Measurements from ENCODE around the gene ZFHX2.

The ZFHX2 gene

DNA sequence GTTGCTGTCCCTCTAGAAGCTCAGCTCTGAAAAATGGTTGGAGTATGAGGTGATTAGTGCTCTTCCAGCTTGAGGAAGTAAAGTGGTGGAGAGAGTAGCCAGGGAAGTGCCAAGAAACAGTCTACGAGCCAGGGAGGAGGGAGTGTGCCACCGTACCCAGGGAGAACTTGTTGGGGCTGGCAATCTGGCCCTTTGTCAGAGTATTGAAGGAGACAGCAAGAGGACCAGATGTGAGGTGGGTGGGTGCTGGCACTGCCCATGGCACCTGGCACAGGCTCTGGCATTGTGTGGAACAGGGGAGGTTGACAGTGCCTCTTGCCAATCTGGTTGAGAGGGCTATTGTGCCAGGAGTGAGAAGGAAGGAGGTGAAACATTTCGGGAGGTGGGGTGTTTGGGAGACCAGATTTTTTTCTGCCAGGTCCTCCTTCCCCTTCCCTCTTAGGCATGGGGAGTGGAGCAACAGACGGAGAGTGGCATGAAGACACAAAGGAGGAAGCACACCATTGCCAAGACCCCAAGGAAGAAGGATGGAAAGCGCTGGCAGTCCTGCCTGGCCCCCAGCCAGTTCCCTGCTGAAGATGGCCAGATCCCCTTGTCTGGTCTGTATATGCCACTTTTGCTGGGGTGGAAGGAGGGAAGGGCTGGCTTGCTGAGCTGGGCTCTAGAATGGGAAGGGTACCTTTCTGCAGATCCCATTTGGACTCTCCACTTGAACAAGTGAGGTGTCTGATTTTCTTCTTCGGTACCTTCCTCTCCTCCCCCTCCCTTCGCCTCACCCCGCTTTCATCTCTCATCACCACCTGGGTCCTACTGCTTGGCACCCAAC is 37.5 kb downstream of the ZFHX2 start:
- no peak for DNase-seq

DNA sequence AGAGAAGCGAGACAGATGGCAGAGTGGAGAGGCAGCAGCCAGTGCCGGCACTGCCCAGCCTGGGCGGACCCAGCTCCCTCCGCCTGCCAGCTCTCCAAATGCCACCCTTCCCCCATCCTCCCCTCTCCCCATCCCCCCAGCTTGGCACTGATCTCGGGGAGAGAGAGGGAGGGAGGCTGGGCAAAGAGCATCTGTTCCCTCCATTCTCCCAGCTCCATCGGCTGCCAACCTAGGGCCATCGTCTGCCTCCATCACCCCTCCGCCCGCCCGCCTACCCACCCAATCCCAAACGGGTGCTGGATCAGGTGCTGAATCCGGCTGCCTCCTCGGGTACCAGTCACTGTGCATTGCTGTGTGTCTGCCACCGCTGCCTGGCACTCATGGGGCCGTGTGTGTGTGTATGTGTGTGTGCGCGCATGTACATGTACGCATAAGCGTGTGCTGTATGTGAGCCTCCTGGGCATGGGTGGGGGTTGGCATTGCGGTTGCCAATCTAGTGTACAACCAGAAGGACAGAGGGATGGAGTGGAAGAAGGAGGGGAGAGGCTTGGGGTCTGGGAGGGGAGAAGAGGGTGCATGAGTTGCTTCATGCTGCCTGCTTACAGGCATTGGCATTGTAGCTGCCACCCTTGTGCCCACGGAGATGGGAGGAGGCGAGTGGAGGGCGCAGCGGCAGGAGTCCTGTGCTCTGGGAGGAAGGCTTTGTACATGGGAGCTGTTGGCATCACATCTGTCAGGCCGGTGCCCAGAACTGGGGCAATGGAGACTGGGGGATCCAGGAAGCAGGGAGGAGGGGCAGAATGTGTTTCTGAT is 38.4 kb downstream of the ZFHX2 start:
- no peak for DNase-seq

DNA sequence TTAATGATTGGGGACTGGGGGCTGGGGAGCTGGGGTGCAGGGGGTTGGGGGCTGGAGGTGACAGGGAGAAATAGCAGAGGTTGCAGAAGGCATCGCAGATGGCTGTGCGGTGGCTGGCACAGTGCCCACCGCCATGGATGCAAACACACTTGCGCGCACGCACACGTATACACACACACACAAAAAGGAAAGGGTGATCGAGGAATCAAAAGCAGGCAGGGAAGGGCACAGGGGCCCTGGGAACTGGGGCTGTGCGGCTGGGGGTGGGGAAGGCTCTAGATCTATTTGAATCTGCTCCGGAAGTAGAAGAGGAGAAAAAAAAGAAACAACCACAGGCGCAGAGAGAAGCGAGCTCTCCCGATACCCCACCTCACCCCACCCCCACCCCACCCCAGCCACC is 39.4 kb downstream of the ZFHX2 start:
- DNase-seq = no peak

DNA sequence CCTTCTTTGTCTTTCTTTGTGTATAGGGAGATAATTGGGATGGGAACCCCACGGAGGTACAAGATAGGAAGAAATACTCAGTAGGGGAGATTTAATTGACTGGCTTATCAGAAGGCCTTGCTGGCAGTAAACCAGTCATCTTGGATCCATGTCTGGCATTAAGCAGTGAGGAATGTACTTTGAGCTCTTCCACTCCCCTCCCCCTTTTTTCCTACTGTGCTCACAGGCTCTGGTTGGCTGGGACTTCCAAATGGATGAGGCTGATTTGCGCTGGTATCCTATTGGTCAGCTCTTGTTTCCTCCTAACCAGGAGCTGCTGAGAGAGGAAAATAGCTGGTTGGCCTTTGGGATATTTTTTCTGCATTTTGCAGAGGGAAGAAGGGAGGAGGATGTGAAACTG is 57.3 kb downstream of the ZFHX2 start:
- no peak for DNase-seq

DNA sequence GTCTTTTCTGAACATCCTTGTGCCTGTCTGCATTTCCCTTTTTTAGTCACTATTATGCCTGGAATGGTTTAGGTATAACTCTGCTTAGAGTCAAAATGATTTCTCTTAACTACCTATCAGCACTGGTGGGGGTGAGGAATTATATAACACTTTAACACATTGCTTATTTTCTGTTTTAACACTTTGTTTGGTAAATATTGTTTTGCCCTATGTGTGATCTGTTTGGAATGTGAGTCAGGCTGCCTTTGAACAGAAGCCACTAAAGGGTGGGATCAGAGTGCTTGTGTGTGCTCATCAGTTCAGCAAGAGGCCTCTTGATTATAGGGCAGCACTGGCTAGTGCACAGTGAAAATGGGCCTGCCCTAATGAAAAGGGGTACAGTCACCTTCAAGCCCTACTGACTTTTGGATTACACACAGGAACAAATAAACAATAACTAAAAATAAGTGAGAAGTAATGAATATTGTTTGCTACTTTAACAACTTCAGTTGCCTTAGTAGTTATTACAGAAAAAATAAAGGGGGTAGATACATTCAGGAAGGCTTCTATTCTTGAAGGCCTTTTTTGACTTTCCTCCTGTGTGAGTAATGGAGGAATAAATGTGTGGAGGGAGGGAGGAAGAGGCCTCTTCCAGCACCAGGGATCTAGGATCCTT is 58.8 kb downstream of the ZFHX2 start:
- no peak for DNase-seq

DNA sequence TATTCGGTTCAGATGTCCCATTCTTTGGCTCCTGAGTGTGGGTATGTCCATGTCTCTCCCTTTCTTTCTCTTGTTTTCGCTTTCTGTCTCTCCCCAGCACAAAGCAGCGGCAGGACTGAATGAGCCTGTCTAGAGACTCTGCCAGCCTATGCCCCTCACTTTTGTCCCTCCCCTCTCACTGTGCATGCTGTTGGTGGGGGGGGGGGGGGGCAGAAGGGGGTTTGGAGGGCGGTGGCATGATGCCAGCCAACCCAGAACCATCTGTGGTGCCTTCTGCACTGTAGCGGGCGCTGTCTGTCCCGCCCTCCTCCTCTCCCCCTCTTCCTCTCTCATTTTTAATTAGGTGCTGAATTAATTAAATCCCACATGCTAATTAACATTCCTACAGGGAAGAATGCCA is 64.3 kb downstream of the ZFHX2 start:
- DNase-seq = no peak

DNA sequence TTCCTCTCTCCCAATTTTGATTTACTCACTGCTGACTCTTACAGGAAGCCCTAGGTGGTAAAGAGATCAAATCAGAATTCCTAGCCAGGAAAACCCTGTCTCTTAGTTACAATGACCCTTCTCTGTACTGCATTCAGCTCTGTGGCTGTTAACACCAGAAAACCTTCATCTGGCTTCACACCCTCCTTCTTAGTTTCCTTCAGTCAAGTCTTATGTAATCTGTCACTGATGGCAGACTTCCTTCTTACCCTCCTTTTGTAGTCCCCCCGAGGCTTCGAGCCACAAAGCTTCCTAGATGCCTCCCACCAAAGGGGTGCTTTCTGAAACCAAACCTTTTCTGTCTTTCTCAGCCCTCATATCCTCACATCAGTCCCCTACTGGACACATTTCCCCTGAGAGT is 65.5 kb downstream of the ZFHX2 start:
- DNase-seq = no peak

DNA sequence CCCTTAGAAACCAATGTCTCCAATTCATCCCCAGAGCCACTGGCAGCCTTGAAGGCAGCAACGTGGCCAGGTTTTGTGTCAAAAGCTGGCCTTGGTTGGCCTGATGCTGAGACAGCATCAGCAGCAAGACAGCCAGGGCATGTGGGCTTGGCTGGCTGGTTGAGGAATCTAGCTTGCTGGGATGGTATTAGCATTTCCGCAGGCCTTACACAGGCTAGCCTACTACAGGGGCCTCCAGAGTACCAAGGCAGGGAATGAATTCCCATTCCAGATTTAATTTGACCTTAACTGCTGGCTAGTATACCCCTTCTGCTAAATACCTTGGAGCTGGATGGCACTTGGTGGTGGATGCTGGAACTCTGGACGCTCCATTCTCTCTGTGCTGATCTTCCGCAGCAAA is 66.2 kb downstream of the ZFHX2 start:
- DNase-seq = no peak

DNA sequence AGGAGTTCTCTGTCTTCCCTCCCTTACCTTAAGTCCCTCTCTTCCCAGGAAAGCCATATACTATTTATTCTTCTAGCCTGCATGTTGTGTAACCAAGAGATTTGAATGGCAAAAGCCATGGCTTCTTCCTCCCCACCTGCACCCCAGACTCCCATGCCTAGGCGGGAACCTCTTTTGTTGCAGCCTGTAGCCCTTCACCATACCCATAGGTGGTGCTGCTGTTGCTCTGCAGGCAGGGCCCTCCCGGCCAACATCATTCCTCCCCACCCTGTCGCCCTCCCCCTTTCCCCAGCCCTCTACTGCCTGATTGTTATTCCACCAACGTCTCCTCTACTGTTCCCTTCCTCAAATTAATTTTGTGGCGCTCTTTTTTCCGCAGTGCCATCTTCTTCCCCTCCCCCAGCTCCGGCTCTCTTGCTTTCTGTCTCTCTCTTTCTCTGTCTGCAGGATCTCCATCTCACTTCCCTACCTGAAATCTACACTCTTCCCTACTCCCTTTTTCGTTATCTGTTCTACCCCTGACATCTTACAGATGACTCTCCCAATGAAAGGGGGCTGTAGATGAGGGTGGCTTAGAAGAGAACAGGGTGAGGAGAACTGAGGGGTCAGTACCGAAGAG is 68.2 kb downstream of the ZFHX2 start:
- no peak for DNase-seq

DNA sequence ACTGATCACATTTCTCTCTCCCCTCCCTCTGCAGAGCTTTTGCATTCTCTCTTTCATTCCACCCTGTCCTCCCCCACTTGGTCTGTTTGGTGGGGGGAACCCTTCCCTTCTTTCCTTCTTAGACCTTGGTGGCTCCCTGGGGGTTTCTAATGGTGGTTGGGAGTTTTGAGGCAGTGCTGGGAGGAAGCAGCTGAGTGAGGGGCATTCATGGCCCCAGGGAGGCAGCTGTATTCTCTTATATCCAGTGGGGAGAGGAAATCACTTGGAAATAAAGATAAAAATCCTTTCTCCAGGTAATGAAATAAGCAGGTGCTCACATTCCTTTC is 68.8 kb downstream of the ZFHX2 start:
- DNase-seq = no peak

DNA sequence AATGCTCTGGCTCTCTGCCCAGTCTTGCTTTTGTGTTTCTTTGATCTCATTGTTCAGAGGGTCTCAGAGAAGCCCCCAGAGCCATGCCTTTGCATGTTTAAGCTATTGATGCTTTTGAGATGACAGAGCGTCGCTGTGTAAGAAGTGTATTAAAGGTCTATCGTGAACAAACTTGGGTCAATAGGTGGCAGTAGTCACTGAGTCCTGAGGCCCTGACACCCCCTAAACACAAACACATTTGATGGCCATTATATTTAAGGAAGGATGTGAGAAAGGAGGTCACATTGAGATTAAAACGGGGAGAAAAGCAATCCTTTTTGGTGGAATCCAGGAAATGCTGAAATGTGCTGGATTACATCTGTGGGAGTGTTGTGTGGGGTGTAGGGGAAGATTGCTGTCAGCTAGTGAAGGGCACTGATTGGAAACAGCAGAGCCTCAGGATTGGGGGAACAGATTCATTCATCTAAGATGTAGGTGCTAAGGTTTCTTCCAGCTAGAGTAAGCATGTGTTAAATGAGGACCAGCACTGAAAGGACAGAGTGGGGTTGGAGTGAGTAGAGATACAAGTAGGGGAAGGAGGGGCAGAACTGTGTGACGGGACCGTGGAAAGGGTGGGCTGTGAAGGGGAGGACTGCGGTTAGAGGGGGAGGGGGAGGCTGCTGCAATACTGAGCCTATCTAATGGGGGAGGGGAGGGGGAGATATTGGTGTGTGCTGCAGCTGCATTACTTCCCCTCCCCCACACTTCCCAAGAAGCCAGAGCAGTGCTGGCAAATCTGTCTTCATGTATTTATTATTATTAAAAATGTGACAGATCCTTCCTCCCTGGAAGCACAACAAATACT is 69.4 kb downstream of the ZFHX2 start:
- no peak for DNase-seq

DNA sequence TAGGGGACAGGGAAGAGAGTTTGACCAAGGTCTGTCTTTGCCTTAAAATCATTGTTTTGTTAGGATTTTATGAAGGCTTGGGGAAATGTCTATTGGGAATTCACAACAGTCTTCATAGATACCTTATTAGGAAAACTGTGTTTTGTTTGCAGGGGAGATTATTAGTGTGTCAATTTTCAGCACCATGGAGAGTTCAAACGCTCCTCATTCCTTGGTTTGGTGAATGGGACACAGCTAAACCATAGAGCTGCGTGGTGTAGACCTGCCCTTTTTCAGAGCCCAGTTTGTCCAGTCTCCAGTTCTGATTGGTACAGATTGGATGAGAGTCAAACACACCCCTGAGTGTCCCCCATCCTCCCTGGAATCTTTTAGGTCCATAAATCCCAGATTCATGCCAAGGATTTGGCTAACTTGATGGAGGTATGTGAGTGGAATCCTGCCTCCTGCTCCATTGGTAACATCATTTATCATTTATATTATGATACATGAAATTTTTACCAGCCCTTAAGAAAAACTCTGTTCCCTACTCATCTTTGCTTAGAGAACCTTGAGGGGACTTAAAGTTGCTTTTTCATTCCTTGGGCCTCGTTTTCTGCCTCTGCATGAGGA is 70.1 kb downstream of the ZFHX2 start:
- no peak for DNase-seq

DNA sequence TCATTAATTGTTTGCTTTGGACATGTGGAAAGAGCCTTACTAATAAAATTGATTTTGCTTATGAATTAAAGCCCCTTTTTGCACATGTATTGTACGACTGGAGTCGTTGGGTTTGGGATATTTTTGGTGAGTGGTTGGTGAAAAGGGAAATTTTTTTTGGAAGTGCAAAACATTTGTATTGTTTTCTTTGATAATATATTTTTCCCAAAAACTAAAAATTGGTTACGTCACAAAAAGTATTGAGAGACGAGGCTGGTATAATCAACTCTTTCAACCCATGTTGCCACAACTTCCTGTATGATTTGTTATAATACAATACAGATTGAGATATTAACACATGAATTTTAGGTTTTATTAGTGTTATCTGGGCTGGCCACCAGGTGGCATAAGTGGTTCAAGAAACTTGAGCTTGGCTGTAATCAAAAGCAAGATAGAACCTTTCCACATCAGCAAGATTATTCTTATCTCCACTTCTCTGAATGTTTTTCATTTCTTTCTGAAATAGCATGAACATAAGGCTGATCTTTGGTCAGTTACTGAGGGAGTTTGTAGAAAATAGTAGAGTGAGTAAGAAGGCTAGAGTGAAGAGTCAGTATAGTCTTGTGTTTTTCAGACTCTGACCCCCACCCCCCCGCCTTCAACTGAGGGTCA is 73.3 kb downstream of the ZFHX2 start:
- peak; percentile 49 to 84 for DNase-seq

DNA sequence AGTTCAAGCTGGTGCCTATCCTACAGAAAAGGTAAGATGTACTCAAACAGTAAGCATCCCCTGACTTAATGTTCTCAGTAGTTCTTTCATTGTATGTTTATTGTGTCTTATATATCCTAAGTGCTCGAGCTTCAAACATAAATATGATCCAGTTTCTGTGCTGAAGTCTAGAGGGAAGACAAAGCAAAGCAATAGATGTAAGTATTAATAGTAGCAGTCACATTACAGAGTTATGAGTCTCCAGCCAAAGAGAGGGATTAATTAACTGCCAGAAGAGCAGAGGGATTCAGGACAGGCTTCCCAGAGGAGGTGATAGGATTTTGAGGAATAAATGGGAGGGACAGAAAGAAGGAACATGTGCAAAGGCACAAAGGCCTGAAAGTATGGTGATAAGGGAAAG is 80.6 kb downstream of the ZFHX2 start:
- no peak for DNase-seq
